Fibroblast of the aortic adventitia (primary cell): ENCODE measurements around the gene CD48. TPM values are rescaled to one million over a fixed set of nuclear protein-coding genes. Genes with fewer than 3 reads are reported as not detected.
A peak's percentile ranks its signal among the peaks of the same experiment; 100 is the strongest.
"Not testable (repeated sequence)": the region's sequence is repeated elsewhere in the genome, so short reads cannot be mapped to it uniquely, and the experiment has no call there.

Experiments used
- DNase-seq: peaks from one replicate; pipeline ENCODE4 v3.0.0-alpha.2; 2010; ENCODE audit warnings: low read depth
- H3K4me3 ChIP-seq: 2 replicates; pipeline ENCODE4 v1.5.1; 2011; ENCODE audit warnings: low read depth, mild to moderate bottlenecking, control low read depth, low read length, moderate library complexity
- total RNA-seq: library from RNA; depleted of rRNA; stranded (reverse); fragments of >200 nt; gene quantifications from 2 replicates; pipeline ENCODE4 v1.2.3, GENCODE V29; 2012; ENCODE audit warnings: low replicate concordance
- TF ChIP-seq, protein P1 (sequence below): IDR thresholded peaks from 2 replicates; pipeline ENCODE4 v1.5.1; 2011; ENCODE audit warnings: mild to moderate bottlenecking, low read length, control low read depth, inconsistent platforms; ENCODE audit not compliant: insufficient read depth

CD48 gene
- total RNA-seq, 1 donor: not detected

GRCh38 chr1:160702100-160702499 lies 9.5 kb downstream of the CD48 start:
- DNase-seq: no peak
- H3K4me3 ChIP-seq: no peak overlapping the region
- TF ChIP-seq, protein P1, sequence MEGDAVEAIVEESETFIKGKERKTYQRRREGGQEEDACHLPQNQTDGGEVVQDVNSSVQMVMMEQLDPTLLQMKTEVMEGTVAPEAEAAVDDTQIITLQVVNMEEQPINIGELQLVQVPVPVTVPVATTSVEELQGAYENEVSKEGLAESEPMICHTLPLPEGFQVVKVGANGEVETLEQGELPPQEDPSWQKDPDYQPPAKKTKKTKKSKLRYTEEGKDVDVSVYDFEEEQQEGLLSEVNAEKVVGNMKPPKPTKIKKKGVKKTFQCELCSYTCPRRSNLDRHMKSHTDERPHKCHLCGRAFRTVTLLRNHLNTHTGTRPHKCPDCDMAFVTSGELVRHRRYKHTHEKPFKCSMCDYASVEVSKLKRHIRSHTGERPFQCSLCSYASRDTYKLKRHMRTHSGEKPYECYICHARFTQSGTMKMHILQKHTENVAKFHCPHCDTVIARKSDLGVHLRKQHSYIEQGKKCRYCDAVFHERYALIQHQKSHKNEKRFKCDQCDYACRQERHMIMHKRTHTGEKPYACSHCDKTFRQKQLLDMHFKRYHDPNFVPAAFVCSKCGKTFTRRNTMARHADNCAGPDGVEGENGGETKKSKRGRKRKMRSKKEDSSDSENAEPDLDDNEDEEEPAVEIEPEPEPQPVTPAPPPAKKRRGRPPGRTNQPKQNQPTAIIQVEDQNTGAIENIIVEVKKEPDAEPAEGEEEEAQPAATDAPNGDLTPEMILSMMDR: no peak

DNA sequence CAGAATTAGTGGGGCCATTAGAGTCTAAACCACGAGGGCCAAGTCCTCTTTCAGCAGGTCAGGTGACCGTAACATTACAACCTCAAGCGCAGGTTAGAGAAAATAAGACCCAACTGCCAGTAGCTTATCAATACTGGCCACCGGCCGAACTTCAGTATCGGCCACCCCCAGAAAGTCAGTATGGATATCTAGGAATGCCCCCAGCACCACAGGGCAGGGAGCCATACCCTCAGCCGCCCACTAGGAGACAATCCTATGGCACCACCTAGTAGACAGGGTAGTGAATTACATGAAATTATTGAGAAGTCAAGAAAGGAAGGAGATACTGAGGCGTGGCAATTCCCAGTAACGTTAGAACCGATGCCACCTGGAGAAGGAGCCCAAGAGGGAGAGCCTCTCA lies 19.2 kb downstream of the CD48 start:
- not testable (repeated sequence) for DNase-seq, H3K4me3 ChIP-seq

GRCh38 chr1:160685266-160685665 lies 26.4 kb downstream of the CD48 start:
- TF ChIP-seq, protein P1: no peak
- no peak overlapping the region for H3K4me3 ChIP-seq
- no peak for DNase-seq

GRCh38 chr1:160682983-160683865 lies 28.4 kb downstream of the CD48 start:
- TF ChIP-seq, protein P1: no peak
- no peak for DNase-seq
- H3K4me3 ChIP-seq: no peak overlapping the region

GRCh38 chr1:160681891-160682140 lies 29.8 kb downstream of the CD48 start:
- no peak for DNase-seq
- TF ChIP-seq, protein P1: no peak
- H3K4me3 ChIP-seq: no peak overlapping the region

GRCh38 chr1:160681066-160681890 lies 30.3 kb downstream of the CD48 start:
- H3K4me3 ChIP-seq: no peak overlapping the region
- TF ChIP-seq, protein P1: peak; percentile 42
- DNase-seq: peak; percentile 40

DNA sequence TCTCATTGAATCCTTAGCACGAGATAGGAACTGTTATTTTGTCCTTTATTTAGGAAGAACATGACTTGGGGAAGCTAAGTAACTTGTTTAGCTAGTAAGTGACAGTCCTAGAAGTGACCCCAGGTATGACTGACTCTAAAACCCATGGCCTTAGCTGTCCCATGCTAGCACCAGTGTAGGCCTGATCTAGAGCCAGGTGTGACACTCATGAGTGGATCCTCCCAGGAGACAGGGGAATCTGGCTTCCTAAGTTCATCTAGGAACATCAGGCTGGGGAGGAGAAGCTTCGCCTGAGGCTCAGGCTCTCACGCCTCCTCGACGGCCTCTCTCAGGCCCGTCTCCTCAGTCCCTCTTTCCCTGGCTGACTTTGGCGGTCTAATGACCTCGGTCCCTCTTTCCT lies 31.2 kb downstream of the CD48 start:
- DNase-seq: no peak

More for the DNA sequence above, 31.2 kb downstream of the CD48 start:
- TF ChIP-seq, protein P1: no peak
- no peak overlapping the region for H3K4me3 ChIP-seq
